ENCODE results near the gene TANGO2. TPM values are rescaled to one million over a fixed set of nuclear protein-coding genes. Genes with fewer than 3 reads are reported as not detected.

Gene TANGO2
- total and polyA plus RNA-seq, 2 donors = 13.6 to 25.5 TPM

DNA sequence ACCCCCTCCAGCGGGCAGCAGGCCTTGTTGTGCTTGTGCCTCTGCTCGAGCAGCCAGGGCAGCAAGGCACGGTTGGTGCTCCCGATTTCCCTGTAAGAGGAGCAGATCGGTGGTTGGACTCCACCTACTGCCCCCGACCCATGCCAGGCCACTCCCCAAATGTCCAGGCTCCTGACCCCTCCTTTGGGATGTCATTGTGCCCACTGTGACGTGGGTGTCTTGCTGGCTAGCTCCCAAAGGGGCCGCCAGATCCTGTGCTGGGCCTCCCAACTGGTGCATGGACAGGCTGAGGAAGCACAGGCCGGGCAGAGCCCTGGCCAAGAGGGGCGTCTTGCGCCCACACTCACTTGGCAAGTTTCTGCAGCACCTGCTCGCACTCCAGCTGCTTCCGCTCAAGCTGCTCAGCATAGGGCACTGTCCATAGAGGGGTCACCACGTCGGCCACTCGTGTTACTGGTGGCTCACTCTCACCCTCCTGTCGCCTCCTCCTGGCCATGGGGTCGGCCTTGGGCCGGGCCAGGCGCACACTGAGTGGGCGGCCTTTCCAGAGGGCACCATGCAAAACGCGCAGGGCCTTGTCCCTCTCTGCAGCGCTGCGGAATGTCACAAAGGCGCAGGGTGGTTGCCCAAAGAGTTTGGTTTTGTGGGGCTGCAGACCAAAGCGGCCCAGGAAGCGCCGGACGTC is 94.9 kb downstream of the TANGO2 start, which contains the start of gene RANBP1:
Gene RANBP1, plus strand, starts transcription at position 414 of the 685 bp plus-strand sequence. Its CDS starts 81 bp downstream, at position 495.
- H3K4me1 ChIP-seq (ENCODE audit: insufficient read depth) = no peaks in the 10 kb centered on the region
- H3K4me3 ChIP-seq (ENCODE audit: low read depth, low read length) = peak within 1 kb of the TSS; percentile 91
- H3K36me3 ChIP-seq (ENCODE audit: insufficient read depth) = peaks cover 2% of the 10 kb centered on the region
- DNase-seq (ENCODE audit: extremely low spot score) = no peak
- peak within 1 kb of the TSS; percentile 75 for H3K27ac ChIP-seq (ENCODE audit: low read depth)
- 71% methylated on average over 30 of the region's 30 CpGs for WGBS

GRCh38 chr22:20116376-20116950 is 95.6 kb downstream of the TANGO2 start:
- Histone ChIP-seq H3K4me3 (ENCODE audit: low read depth, low read length) (peak overlapping the region; percentile 91), H3K4me1 (ENCODE audit: insufficient read depth) (no peaks in the 10 kb centered on the region), H3K27ac (ENCODE audit: low read depth) (peak overlapping the region; percentile 75), H3K36me3 (ENCODE audit: insufficient read depth) (peaks cover 2% of the 10 kb centered on the region)
- no peak for DNase-seq (ENCODE audit: extremely low spot score)
- 8% methylated on average over 27 of the region's 27 CpGs for WGBS

Small RNA genes within 50 kb of the gene (small RNA-seq; reads per million reads assigned to genes)
- gene MIR185 (6.1 reads per million, percentile 92 among the genes with 10 or more reads in this experiment), gene MIR6816 (not detected), gene RF00017 (not detected)

Other genes starting within 250 kb of the TANGO2 start
- 3.4 TPM for gene GNB1L, start 166.2 kb upstream of the TANGO2 start, total RNA-seq
- gene GNB1L, start 166.2 kb upstream of the TANGO2 start, polyA plus RNA-seq = 8.5 TPM
- gene RTL10, start 166.2 kb upstream of the TANGO2 start, total RNA-seq = 10.3 TPM
- 6.9 TPM for gene RTL10, start 166.2 kb upstream of the TANGO2 start, polyA plus RNA-seq
- gene COMT, start 79.3 kb upstream of the TANGO2 start, total RNA-seq = 52.7 TPM
- 198 TPM for gene COMT, start 79.3 kb upstream of the TANGO2 start, polyA plus RNA-seq
- gene TXNRD2, start 79.3 kb upstream of the TANGO2 start, total RNA-seq = 14.5 TPM
- 18.1 TPM for gene TXNRD2, start 79.3 kb upstream of the TANGO2 start, polyA plus RNA-seq
- 15.4 TPM for gene ARVCF, start 4.3 kb upstream of the TANGO2 start, total RNA-seq
- gene ARVCF, start 4.3 kb upstream of the TANGO2 start, polyA plus RNA-seq = 16.0 TPM
- gene DGCR8, start 59.1 kb downstream of the TANGO2 start, total RNA-seq = 24.8 TPM
- 18.9 TPM for gene DGCR8, start 59.1 kb downstream of the TANGO2 start, polyA plus RNA-seq
- gene RANBP1, start 95.0 kb downstream of the TANGO2 start, total RNA-seq = 97.2 TPM
- 91.8 TPM for gene RANBP1, start 95.0 kb downstream of the TANGO2 start, polyA plus RNA-seq
- gene TRMT2A, start 96.1 kb downstream of the TANGO2 start, total RNA-seq = 23.3 TPM
- 37.9 TPM for gene TRMT2A, start 96.1 kb downstream of the TANGO2 start, polyA plus RNA-seq
- 3.5 TPM for gene ZDHHC8, start 110.7 kb downstream of the TANGO2 start, total RNA-seq
- gene ZDHHC8, start 110.7 kb downstream of the TANGO2 start, polyA plus RNA-seq = 38.8 TPM
- 0.69 TPM for gene CCDC188, start 129.9 kb downstream of the TANGO2 start, total RNA-seq
- 0.90 TPM for gene CCDC188, start 129.9 kb downstream of the TANGO2 start, polyA plus RNA-seq
- gene RTN4R, start 247.2 kb downstream of the TANGO2 start, total RNA-seq = 3.1 TPM
- 1.1 TPM for gene RTN4R, start 247.2 kb downstream of the TANGO2 start, polyA plus RNA-seq